Superior temporal gyrus (tissue), 1 donor: ENCODE measurements around the gene CEMIP.

Source experiments
- DNase-seq: peaks from one replicate; pipeline ENCODE4 v3.0.0-alpha.2; 2016; ENCODE audit errors: extremely low spot score

Gene CEMIP

DNA sequence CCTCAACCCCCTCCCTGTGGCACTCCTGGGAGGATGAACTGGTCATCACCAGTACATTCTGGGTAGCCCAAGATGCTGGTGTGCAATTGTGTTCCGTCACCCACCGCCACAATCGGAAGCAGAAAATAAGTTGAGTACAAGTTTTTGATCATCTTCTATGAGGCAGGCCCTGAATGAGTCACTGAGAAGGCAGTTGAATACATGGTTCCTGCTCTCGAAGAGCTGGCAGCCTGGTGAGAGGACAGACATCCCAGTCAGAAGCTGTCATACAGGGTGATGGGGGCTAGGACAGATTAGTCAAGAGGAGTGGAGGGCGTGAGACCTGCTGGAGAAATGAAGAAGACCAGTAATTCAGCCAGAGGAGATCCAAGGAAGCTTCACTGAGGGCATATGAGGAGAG is 6.2 kb downstream of the CEMIP start:
- DNase-seq = no peak

DNA sequence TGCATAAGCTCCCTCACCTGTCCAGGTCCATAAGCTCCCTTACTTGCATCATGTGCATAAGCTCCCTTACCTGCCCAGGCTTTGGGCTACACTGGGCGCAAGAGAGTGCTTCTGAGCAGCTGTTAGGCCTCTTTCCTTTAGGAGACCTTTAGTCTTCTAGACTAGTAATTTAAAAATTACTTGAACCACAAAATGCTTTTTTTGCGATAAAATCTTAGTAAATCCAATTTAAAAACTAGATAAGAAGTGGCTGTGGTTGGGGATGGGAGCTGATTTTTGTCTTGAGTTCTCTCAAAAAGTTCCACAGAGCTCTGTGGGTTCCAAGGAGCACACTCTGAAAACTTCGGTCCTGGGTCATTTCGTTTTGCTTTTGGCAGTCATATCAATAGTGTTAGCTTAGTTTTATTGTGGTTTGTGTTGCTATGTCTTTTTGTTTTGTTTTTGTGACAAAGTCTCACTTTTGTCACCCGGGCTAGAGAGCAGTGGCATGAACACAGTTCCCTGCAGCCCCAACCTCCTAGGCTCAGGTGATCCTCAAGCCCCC is 6.7 kb downstream of the CEMIP start:
- no peak for DNase-seq

DNA sequence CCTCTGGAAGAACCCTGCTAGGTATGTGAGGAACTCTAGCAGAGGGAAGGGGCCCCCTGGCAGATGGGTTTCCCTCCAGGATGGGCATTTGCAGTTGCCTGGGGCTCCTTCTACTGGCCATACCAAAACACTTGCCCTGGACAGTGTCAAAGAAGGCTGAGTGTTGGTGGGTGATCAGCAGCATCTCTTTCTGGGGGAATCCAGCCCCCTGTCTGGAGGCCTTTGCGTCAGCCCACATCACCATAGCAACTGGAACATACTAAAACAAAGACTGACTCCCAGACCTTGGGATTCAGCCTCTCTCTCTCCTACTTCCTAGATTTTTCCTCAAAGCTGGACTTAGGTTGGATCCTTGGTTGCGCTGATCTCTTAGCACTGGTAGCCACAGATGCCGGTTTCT is 8.1 kb downstream of the CEMIP start:
- no peak for DNase-seq

GRCh38 chr15:80788536-80788935 is 9.4 kb downstream of the CEMIP start:
- DNase-seq = peak; percentile 41

DNA sequence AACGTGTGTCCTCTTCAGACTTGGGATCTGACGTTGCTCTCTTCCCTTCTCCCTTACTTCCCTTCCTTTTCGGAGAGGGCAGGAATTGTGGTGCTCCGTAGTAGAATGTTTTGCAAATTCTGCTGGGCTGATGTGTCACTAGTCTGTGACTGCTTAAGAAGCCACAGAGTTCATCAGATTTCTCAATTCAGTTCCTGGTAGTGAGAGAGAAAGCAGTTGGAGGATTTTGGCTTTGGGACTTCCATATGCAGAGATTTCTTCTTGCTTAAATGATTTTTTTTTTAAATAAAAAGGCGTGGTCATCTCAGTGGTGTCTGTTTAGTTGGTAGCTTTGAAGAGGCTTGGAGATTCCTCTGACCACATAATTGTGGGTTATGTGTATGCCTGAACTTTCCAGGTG is 10.1 kb downstream of the CEMIP start:
- DNase-seq = no peak

DNA sequence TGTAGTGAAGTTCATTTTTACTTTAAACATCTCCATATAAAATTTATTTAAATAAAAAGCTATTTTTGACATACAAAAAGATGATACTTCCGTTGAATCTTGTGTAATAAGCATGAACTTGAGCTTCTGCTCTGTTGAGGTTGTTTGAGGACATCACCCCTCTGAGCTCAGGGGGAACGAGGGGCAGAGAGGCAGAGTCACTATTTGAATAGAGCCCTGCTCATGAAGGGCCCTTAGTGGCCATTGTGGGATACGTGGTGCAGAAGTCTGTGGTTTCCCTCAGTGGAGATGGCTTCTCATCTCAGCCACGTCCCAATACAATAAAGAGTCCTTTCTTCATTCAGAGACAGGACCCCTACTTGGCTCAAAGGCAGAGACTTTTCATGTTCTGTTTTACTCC is 10.6 kb downstream of the CEMIP start:
- no peak for DNase-seq

- no peak for DNase-seq
Observed at GRCh38 chr15:80790236-80790635, 11.1 kb downstream of the CEMIP start.

GRCh38 chr15:80791004-80791403 is 11.8 kb downstream of the CEMIP start:
- DNase-seq = no peak

GRCh38 chr15:80796407-80796806 is 17.2 kb downstream of the CEMIP start:
- no peak for DNase-seq

DNA sequence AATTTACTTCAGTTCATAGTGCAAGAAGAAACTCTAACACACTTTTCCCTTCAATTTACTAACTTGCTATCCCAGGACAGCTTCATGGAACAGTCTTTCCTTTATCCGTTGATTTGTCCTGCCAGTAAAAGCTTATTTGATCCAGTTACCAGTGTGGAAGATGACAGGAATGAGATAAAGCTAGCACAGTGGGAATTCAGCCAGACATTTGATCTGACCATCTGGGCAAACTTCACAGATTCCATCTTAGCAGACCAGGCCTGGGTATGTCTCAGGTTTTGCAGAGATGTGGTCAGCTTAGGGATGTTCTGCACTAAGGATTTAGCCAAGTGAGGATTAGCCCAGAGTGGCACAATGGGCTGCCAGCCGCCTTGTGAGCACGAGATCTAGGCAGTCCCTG is 19.7 kb downstream of the CEMIP start:
- no peak for DNase-seq

DNA sequence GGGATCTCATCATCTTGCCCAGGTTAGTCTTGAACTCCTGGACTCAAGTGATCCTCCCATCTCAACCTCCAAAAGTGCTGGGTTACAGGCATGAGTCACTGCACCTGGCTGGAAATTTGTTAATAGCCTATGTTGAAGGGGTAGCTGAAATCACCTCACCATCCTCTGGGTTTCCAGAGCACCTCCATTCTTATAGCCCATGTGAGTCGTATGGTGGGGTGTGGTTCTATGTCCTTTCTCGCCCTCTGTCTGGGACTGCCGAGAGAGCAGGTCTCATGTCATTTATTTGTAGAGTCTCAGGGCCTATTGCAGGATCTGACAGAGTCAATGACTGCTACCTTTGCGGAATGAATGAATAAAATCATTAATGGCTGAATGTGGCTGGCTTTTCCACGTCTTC is 20.9 kb downstream of the CEMIP start:
- no peak for DNase-seq

DNA sequence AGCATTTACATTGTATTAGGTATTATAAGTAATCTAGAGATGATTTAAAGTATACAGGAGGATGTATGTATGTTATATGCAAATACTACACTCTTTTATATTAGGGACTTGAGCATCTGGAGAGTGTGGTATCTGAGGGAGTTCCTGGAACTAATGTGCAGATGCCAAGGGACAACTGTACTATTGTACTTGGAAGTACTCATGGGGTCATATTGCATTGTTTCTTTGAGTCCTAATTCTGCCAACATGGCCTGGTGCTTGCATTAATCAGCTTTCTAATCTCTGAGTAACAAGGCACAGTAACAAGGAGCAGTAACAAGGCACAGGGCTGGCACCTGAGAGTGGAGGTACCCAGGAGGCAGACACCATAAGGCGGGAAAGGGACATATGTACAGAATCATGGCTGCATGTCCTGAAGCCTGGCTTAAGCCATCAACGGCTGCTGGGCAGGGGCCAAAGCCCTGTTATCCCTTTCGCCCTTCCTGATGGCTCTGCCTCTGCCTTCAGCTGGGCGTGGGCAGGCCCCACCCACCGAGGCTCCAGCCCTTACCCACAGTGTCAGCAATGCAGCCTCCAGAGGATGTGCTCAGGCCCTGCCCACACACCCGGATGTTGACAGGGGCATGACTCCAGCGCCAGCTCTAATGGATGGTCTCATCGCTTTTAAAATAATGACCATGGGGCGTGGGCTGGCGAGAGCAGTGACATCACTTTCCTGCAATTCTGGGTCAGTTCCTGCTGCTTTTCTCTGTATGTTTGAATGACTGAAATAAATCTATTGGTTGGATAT is 22.9 kb downstream of the CEMIP start:
- DNase-seq = no peak

- DNase-seq = no peak
Observed at GRCh38 chr15:80803580-80804525, 24.7 kb downstream of the CEMIP start.

GRCh38 chr15:80804970-80805495 is 25.9 kb downstream of the CEMIP start:
- DNase-seq = no peak

GRCh38 chr15:80811781-80812315 is 32.7 kb downstream of the CEMIP start:
- no peak for DNase-seq

- no peak for DNase-seq
Observed at GRCh38 chr15:80815106-80815505, 35.9 kb downstream of the CEMIP start.

DNA sequence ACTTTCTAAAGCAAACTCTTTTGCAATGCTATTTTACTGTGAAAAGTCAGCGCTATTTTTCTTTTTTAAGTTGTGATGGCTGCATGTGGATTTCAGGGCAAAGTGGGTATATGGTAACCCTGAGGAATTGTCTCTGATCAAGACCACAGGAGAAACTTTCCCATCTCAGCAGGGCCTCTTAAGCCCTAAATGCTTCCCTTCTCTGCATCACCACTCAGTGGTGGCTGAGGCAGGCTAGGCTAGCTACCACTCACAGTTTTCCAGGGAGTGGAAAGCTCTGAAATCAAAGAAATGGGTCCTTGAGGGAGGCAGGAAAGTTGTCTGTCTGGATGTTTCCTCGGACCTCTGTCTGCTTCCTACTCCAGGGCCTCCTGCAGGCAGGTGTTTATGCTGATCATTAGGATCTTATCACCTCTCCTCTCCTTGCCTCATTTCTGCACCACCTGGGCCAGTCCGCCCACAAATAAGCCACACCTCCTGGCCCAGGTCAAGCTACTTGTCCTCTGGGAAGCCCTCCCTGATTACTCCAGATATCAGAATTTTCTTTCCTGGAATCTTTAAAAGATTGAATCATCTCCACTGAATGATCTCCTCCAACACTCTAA is 37.0 kb downstream of the CEMIP start:
- DNase-seq = no peak

- no peak for DNase-seq
Observed at GRCh38 chr15:80816936-80817335, 37.8 kb downstream of the CEMIP start.

- no peak for DNase-seq
Observed at GRCh38 chr15:80817901-80818300, 38.7 kb downstream of the CEMIP start.

- DNase-seq = peak; percentile 74
Observed at GRCh38 chr15:80819001-80819400, 39.8 kb downstream of the CEMIP start.

GRCh38 chr15:80820092-80820491 is 40.9 kb downstream of the CEMIP start:
- no peak for DNase-seq

DNA sequence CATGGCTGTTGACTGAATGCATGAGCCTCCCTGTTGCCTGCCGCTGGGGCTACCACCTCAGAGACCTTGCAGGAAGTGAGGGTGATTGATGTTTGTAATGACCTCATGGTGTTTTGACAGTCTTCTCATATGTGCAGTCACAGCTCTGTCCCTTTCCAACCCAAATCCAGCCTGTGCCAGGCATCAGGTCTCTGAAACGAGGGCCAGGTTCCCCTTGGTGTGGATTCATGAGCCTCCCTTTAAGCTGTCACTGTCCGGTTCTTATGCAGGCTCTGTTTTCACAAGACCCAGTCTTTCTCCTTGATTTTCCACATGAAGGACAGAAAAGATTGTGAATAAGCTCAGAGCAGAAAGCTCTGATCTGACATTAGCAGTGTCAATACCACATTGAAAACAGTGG is 43.1 kb downstream of the CEMIP start:
- no peak for DNase-seq
